ENCODE results near the gene METTL8. TPM values are rescaled to one million over a fixed set of nuclear protein-coding genes. Genes with fewer than 3 reads are reported as not detected.
"Not testable (repeated sequence)": the region's sequence is repeated elsewhere in the genome, so short reads cannot be mapped to it uniquely, and the experiment has no call there.

METTL8 gene
- total RNA-seq, 2 experiments from 2014 or later, result 20.9 to 22.4 TPM

DNA sequence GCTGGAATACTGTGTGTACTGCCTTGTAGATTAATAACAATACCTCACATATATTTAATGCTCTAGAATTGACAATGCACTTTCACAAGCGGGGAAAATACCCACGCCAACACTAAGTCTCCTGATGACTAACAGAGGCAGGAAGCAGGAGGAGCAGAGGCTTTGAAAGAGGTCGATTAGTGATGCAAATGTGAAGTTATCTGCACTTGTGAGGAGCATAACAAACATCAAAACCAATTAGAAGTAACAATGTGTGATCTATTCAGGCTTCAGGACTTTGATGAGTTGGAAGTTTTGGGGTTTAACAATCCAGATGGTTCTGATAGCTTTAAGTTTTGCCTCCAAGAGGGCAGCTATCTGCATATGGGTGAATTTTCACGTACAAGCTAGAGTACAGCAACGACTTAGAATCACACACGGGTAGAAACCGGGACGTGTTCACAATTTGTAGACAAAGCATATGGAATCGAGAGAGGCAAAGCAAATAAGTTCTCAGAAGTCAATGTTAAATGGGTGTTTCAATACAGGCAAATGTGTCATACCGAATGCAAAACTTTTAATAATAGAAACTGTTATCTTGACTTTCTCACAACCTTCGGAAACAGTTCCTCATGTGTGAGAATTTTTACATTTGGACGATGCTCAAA is 114.5 kb downstream of the METTL8 start:
- H3K4me1 Mint-ChIP-seq (ENCODE audit: low read depth), result peaks cover 30% of the 10 kb centered on the region
- peaks cover 23% of the 10 kb centered on the region for H3K36me3 Mint-ChIP-seq (ENCODE audit: low read depth)
- POLR2A ChIA-PET, result no interaction called here
- ATAC-seq, result peak; percentile 65
- DNase-seq, result peak; percentile 32
- CTCF ChIA-PET, result interaction anchor here (0.7 to 3.3 kb wide), 5 partner anchors 8 to 390 kb away, joined by 3 to 9 read pairs (median 3); partner anchors contain the start of gene GORASP2
- H3K9me3 Mint-ChIP-seq (ENCODE audit: insufficient read depth), result no peaks in the 10 kb centered on the region
- no peaks in the 10 kb centered on the region for H3K27me3 Mint-ChIP-seq (ENCODE audit: low read depth)
- H3K27ac Mint-ChIP-seq, result peak overlapping the region; percentile 48
- H3K4me3 Mint-ChIP-seq, result peak overlapping the region; percentile 22

DNA sequence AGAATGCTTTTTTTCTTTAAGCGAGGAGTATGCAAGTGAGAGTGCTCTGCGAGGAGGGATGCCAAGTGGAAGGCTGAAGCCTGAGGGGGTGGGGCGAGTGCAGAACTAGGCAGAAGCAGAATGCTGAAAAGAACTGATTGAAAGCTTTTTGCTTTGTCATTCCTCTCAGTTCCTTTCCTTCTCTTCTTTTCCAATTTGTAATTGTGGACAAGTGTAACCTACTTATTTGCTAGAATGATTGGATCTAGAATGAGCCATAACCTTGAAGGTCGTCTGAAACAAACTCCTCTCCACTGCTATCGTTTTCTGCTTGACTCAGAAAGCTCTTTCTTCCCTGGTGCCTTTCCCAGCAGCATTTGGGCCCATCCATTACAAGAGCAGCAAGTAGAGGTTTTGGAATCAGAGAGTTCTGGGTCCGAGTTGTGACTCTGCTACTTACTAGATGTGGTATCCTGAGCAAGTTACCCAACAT is 115.3 kb downstream of the METTL8 start:
- Mint-ChIP-seq H3K27ac (no peak overlapping the region), H3K4me1 (ENCODE audit: low read depth) (peaks cover 33% of the 10 kb centered on the region), H3K36me3 (ENCODE audit: low read depth) (peaks cover 19% of the 10 kb centered on the region), H3K27me3 (ENCODE audit: low read depth) (no peaks in the 10 kb centered on the region), H3K9me3 (ENCODE audit: insufficient read depth) (no peaks in the 10 kb centered on the region), H3K4me3 (no peak overlapping the region)
- POLR2A ChIA-PET, result no interaction called here
- CTCF ChIA-PET, result interaction anchor here (0.7 to 3.3 kb wide), 5 partner anchors 9 to 389 kb away, joined by 3 to 9 read pairs (median 3); partner anchors contain the start of gene GORASP2
- DNase-seq, result no peak
- ATAC-seq, result no peak

DNA sequence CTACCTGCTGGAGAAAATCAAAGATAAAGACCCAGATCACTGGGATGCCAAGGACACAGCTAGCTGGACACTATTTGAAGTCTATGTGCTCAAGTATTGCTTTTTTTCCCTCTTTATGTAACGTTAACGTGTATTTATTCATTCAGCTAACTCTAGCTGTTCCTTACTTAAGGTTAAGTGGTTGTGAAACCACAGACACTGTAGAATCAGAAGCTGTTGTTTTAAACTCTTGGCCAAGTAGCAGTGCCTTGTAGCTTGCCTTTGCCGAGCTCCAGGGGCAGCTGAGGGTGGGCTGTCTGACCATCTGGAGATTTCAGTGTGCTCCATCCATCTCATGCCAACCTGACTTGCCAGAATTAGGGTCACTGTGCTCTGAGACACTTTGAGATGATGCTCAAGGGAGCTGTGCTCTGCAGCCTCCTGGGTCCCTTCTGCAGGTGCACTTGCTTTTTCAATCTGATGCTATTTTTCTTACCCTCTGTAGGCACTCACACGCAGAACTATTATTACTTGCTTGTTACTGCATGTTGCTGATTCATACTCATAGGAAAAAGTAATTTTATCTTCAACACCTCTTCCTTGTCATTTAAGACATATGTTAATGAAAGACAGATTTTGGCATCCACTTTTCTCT is 116.2 kb downstream of the METTL8 start:
- CTCF ChIA-PET, result interaction anchor here (1.1 to 1.2 kb wide), 3 partner anchors 9 to 344 kb away, joined by 3 to 4 read pairs (median 4); no protein-coding TSS in a partner anchor
- DNase-seq, result no peak
- Mint-ChIP-seq H3K4me3 (no peak overlapping the region), H3K27me3 (ENCODE audit: low read depth) (no peaks in the 10 kb centered on the region), H3K9me3 (ENCODE audit: insufficient read depth) (no peaks in the 10 kb centered on the region), H3K4me1 (ENCODE audit: low read depth) (peaks cover 33% of the 10 kb centered on the region), H3K27ac (no peak overlapping the region), H3K36me3 (ENCODE audit: low read depth) (peaks cover 19% of the 10 kb centered on the region)
- POLR2A ChIA-PET, result no interaction called here
- no peak for ATAC-seq

DNA sequence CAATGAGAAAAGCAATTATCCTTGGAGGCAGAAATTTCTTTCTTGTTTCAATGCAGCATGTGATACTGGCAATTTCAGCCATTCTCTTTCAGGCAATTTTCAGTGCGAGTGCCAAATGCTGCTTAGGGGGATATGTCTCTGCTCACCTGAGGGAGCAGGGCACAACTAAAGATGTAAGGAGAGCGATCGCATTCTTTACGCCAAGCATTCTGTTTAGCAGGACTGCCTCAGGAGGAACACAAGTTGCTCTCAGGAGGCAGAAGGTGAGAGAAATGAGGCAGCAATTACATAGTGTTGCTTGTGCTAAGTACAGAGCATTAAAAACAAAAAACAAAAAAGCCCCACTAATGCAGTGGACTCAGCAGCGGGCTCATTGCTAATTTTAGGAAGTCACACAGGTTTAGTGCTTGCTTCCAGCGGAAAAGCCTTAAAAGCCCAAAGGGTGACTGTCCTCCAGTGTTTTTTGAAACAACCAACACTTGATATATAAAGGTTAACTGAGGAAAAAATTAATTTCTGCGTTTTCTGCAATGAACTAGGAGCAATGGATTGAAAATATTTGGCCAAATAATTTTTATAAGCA is 116.9 kb downstream of the METTL8 start:
- Mint-ChIP-seq H3K4me1 (ENCODE audit: low read depth) (peaks cover 33% of the 10 kb centered on the region), H3K4me3 (no peak overlapping the region), H3K9me3 (ENCODE audit: insufficient read depth) (peaks cover 3% of the 10 kb centered on the region), H3K27me3 (ENCODE audit: low read depth) (no peaks in the 10 kb centered on the region), H3K36me3 (ENCODE audit: low read depth) (peaks cover 20% of the 10 kb centered on the region), H3K27ac (no peak overlapping the region)
- ChIA-PET POLR2A (no interaction called here), CTCF (interaction anchor here (1.1 kb wide), 2 partner anchors 10 to 99 kb away, joined by 4 read pairs; no protein-coding TSS in a partner anchor)
- DNase-seq, result no peak
- ATAC-seq, result no peak

DNA sequence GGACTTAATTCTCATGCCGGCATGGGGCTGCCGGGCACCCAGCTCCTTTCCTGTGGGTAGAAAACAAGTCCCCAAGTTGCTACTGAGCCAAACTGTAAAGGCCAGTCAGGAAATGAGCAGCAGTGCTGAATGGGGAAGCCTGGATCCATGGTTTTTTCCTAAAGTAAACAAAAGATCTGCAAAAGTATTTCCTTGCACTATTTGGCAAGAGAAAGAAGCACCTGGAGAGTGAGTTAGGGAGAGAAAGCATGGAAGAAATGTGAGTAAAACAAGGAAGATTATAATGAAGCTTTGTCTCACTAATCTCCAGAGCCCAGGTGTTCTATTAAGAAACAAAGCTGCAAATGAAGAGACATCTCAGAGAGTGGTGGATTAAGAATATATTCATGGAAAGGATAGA is 117.6 kb downstream of the METTL8 start:
- POLR2A ChIA-PET, result no interaction called here
- ATAC-seq, result no peak
- Mint-ChIP-seq H3K9me3 (ENCODE audit: insufficient read depth) (peaks cover 8% of the 10 kb centered on the region), H3K36me3 (ENCODE audit: low read depth) (peaks cover 24% of the 10 kb centered on the region), H3K4me3 (no peak overlapping the region), H3K4me1 (ENCODE audit: low read depth) (peaks cover 33% of the 10 kb centered on the region), H3K27ac (no peak overlapping the region), H3K27me3 (ENCODE audit: low read depth) (no peaks in the 10 kb centered on the region)
- CTCF ChIA-PET, result no interaction called here
- DNase-seq, result no peak

DNA sequence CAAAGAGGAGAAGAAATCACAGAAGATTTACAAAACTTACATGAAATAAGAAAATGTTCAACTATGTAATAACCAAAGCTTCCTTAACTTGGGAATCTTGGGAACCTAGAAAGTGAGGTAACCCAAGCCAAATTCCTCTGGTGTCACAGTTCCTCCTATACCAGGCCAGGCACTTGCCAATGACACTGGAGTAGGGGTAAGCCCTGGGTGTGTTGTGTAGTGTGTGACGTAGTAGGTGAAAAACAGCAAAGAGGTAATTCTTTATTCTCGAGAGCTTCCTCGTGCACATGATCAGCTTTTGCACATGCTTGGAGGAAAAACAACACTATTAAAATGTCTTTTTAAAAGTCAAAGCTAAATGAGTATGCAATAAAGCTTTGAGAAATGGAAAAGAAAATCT is 118.0 kb downstream of the METTL8 start:
- ATAC-seq (no peak), DNase-seq (no peak)
- no peak overlapping the region for H3K27ac Mint-ChIP-seq
- ChIA-PET CTCF (no interaction called here), POLR2A (no interaction called here)
- H3K4me3 Mint-ChIP-seq, result no peak overlapping the region
- no peaks in the 10 kb centered on the region for H3K27me3 Mint-ChIP-seq (ENCODE audit: low read depth)
- peaks cover 11% of the 10 kb centered on the region for H3K9me3 Mint-ChIP-seq (ENCODE audit: insufficient read depth)
- H3K36me3 Mint-ChIP-seq (ENCODE audit: low read depth), result peaks cover 27% of the 10 kb centered on the region
- H3K4me1 Mint-ChIP-seq (ENCODE audit: low read depth), result peaks cover 32% of the 10 kb centered on the region

DNA sequence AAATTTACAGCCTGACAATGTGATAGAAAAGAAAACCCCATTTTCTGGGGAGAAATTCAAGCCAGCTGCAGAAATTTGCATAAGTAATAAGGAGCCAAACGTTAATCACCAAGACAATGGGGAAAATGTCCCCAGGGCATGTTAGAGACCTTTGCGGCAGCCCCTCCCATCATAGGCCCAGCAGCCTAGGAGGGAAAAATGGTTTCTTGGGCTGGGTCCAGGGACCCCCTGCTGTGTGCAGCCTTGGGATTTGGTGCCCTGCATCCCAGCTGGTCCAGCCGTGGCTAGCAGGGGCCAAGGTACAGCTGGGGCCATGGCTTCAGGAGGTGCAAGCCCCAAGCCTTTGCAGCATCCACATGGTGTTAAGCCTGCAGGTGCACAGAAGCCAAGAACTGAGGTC is 121.6 kb downstream of the METTL8 start:
- ATAC-seq; H3K4me1 Mint-ChIP-seq (ENCODE audit: low read depth); H3K27me3 Mint-ChIP-seq (ENCODE audit: low read depth); POLR2A ChIA-PET; H3K27ac Mint-ChIP-seq; DNase-seq; H3K4me3 Mint-ChIP-seq; CTCF ChIA-PET: not testable (repeated sequence)
- Mint-ChIP-seq H3K36me3 (ENCODE audit: low read depth) (peaks cover 24% of the 10 kb centered on the region), H3K9me3 (ENCODE audit: insufficient read depth) (peaks cover 14% of the 10 kb centered on the region)

DNA sequence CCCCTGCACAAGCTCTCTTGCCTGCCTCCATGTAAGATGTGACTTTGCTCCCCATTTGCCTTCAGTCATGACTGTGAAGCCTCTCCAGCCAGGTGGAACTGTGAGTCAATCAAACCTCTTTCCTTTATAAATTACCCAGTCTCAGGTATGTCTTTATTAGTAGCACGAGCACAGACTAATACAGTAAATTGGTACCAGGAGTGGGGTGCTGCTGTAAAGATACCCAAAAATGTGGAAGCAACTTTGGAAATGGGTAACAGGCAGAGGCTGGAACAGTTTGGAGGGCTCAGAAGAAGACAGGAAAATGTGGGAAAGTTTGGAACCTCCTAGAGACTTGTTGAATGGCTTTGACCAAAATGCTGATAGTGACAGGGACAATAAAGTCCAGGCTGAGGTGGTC is 122.2 kb downstream of the METTL8 start:
- CTCF ChIA-PET, result not testable (repeated sequence)

DNA sequence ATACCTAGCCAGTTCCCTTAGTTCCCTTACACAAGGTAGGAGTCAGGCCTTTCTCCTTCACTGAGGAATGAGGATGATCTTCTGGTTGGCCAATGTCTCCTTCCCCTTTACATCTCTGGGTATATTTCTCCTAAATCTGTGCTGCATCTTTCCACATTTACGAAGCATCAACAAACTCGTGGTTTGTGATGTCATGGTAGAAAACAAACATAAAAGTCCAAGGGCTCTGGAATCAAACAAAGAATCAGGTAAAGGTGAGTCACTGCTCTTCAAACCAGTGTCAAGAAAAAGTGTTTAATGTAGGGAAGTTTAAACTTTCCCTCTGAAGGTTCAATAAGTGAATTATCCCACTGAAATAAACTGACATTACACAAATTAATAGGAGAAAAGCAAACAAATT is 122.9 kb downstream of the METTL8 start:
- ATAC-seq (no peak), DNase-seq (no peak)
- H3K27ac Mint-ChIP-seq, result no peak overlapping the region
- H3K36me3 Mint-ChIP-seq (ENCODE audit: low read depth), result peaks cover 24% of the 10 kb centered on the region
- CTCF ChIA-PET, result no interaction called here
- H3K27me3 Mint-ChIP-seq (ENCODE audit: low read depth), result no peaks in the 10 kb centered on the region
- no peak overlapping the region for H3K4me3 Mint-ChIP-seq
- H3K4me1 Mint-ChIP-seq (ENCODE audit: low read depth), result peaks cover 5% of the 10 kb centered on the region
- H3K9me3 Mint-ChIP-seq (ENCODE audit: insufficient read depth), result peaks cover 14% of the 10 kb centered on the region
- POLR2A ChIA-PET, result no interaction called here

More for the DNA sequence above, 122.2 kb downstream of the METTL8 start:
- H3K36me3 Mint-ChIP-seq (ENCODE audit: low read depth), result peaks cover 24% of the 10 kb centered on the region
- H3K4me3 Mint-ChIP-seq; H3K27ac Mint-ChIP-seq; ATAC-seq; H3K27me3 Mint-ChIP-seq (ENCODE audit: low read depth); DNase-seq; H3K4me1 Mint-ChIP-seq (ENCODE audit: low read depth); POLR2A ChIA-PET: not testable (repeated sequence)
- peaks cover 14% of the 10 kb centered on the region for H3K9me3 Mint-ChIP-seq (ENCODE audit: insufficient read depth)

DNA sequence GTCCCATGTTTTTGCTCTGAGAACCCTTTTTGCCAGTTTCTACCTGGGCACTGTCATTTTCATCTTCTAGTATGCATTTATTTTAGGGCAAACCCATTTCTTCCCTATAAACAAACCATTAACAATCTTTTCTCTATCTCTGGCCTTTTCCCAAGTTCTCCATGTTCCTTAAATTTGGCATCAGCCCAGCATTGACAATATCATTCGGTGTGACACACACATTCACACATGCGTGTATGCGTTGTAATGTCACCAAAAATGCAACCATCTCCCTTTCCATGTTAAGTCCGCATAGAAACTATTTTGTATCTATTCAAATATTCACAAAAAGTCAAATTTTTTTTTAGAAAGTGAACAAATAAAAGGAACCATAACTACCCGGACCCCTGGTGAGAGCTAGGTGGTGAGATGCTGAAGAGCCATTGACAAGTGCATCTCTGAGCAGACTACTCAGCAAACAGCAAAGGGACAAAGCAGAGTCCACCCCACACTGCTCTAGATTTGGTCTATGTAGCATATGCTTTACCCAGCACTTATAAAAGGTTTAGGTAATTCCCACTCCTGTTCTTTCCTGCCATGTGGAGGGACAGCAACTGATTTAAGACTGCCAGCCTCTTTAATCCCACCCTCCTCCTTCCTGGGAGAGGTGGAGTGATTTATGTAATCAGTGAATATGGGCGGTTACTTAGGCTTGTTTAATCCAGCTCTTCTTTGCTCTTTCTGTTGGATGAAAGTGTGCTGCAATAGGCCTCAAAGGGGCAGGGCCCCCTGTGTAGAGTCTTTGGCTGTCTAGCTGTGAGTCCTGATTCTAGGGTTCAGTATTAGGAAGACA is 124.1 kb downstream of the METTL8 start:
- H3K9me3 Mint-ChIP-seq (ENCODE audit: insufficient read depth), result peaks cover 14% of the 10 kb centered on the region
- no peak overlapping the region for H3K4me3 Mint-ChIP-seq
- DNase-seq (no peak), ATAC-seq (peak; percentile 42)
- ChIA-PET POLR2A (no interaction called here), CTCF (interaction anchor here (1.3 kb wide), 1 partner anchor 147 kb away, joined by 3 read pairs; no protein-coding TSS in a partner anchor)
- no peaks in the 10 kb centered on the region for H3K27me3 Mint-ChIP-seq (ENCODE audit: low read depth)
- no peak overlapping the region for H3K27ac Mint-ChIP-seq
- H3K36me3 Mint-ChIP-seq (ENCODE audit: low read depth), result peaks cover 22% of the 10 kb centered on the region
- peaks cover 5% of the 10 kb centered on the region for H3K4me1 Mint-ChIP-seq (ENCODE audit: low read depth)

DNA sequence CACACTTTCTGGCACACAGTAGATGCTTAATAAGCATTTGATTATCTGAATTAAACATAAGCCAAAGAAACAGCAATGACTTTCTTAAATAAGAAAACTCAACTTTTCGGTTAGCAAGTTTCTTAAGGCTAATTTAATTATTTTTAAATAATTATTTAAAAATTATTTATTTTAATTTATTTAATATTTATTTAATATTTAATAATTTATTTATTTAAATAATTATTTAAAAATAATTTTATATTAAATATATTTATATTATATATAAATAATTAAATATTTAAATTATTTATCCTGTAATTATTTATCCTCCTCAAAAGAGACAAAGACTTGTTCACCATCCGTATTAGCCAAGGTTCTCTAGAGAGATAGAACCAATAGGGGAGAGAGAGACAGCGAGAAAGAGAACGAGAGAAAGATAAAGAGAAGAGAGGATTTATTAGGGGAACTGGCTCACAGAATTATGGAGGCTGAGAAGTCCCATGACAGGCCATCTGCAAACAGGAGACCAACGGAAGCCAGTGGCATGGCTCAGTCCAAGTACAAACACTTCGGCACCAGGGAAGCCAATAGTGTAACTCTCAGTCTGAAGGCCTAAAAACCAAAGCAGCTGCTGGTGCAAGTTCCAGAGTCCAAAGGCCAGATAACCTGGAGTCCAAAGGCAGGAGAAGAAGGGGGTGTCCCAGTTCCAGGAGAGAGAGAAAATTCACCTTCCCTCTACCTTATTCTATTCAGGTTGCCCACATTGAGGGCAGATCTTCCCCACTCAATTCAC is 125.3 kb downstream of the METTL8 start:
- no peak overlapping the region for H3K27ac Mint-ChIP-seq
- ChIA-PET CTCF (no interaction called here), POLR2A (no interaction called here)
- no peak overlapping the region for H3K4me3 Mint-ChIP-seq
- peaks cover 17% of the 10 kb centered on the region for H3K36me3 Mint-ChIP-seq (ENCODE audit: low read depth)
- DNase-seq (no peak), ATAC-seq (no peak)
- no peaks in the 10 kb centered on the region for H3K4me1 Mint-ChIP-seq (ENCODE audit: low read depth)
- peaks cover 14% of the 10 kb centered on the region for H3K9me3 Mint-ChIP-seq (ENCODE audit: insufficient read depth)
- H3K27me3 Mint-ChIP-seq (ENCODE audit: low read depth), result no peaks in the 10 kb centered on the region

All from activated CD8-positive, alpha-beta T cell treated with anti-CD3 and anti-CD28 coated beads, Interleukin-2, amount 10 ng/mL, durations not matched to agents 7 days and 5 days (primary cell).